HEK293 (cell line): ENCODE measurements around the gene MYBPH.

Experiments used
- TF ChIP-seq, protein P1 (sequence below): fragments of 450-650 bp; formaldehyde crosslinking; IDR thresholded peaks from 2 replicates; pipeline ENCODE4 v1.5.1; 2016; ENCODE audit warnings: missing biosample characterization, missing genetic modification characterization
- TF ChIP-seq, protein P2 (sequence below): sonication (generic); formaldehyde crosslinking; IDR thresholded peaks from 2 replicates; pipeline ENCODE4 v1.8.1; 2022; ENCODE audit warnings: mild to moderate bottlenecking, moderate library complexity, missing genetic modification reagents

DNA sequence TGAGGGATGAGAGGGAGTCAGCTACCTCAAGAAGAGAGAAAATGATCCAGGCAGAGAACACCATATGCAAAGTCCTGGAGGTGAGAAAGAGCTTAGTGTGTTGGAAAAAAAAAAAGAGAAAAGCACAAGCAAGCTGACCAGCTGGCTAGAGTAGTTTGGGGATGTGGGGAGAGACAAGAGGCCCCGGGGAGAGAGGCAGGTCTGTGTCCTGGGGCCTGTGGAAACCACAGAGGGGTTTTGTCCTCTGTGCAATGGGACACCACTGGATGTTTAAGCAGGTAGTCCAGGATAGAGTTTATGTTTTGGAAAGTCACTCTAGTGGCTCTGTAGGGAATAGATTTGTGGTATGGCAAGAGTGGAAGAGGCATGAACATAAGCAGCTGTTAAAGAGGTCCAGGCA, 25.3 kb upstream of the MYBPH start:
- TF ChIP-seq, protein P1, sequence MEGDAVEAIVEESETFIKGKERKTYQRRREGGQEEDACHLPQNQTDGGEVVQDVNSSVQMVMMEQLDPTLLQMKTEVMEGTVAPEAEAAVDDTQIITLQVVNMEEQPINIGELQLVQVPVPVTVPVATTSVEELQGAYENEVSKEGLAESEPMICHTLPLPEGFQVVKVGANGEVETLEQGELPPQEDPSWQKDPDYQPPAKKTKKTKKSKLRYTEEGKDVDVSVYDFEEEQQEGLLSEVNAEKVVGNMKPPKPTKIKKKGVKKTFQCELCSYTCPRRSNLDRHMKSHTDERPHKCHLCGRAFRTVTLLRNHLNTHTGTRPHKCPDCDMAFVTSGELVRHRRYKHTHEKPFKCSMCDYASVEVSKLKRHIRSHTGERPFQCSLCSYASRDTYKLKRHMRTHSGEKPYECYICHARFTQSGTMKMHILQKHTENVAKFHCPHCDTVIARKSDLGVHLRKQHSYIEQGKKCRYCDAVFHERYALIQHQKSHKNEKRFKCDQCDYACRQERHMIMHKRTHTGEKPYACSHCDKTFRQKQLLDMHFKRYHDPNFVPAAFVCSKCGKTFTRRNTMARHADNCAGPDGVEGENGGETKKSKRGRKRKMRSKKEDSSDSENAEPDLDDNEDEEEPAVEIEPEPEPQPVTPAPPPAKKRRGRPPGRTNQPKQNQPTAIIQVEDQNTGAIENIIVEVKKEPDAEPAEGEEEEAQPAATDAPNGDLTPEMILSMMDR (tag by site-specific recombination), result no peak
- TF ChIP-seq, protein P2, sequence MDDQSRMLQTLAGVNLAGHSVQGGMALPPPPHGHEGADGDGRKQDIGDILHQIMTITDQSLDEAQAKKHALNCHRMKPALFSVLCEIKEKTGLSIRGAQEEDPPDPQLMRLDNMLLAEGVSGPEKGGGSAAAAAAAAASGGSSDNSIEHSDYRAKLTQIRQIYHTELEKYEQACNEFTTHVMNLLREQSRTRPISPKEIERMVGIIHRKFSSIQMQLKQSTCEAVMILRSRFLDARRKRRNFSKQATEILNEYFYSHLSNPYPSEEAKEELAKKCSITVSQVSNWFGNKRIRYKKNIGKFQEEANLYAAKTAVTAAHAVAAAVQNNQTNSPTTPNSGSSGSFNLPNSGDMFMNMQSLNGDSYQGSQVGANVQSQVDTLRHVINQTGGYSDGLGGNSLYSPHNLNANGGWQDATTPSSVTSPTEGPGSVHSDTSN (CRISPR knock-in tag), result no peak
